ENCODE results near the gene HSD17B3. TPM values are rescaled to one million over a fixed set of nuclear protein-coding genes. Genes with fewer than 3 reads are reported as not detected.
"Not testable (repeated sequence)": the region's sequence is repeated elsewhere in the genome, so short reads cannot be mapped to it uniquely, and the experiment has no call there.

Gene HSD17B3
- polyA plus RNA-seq, 1 donor (not counting 4 experiments of a cell fraction or from before 2014, with no cell fraction given) = 0.17 TPM

DNA sequence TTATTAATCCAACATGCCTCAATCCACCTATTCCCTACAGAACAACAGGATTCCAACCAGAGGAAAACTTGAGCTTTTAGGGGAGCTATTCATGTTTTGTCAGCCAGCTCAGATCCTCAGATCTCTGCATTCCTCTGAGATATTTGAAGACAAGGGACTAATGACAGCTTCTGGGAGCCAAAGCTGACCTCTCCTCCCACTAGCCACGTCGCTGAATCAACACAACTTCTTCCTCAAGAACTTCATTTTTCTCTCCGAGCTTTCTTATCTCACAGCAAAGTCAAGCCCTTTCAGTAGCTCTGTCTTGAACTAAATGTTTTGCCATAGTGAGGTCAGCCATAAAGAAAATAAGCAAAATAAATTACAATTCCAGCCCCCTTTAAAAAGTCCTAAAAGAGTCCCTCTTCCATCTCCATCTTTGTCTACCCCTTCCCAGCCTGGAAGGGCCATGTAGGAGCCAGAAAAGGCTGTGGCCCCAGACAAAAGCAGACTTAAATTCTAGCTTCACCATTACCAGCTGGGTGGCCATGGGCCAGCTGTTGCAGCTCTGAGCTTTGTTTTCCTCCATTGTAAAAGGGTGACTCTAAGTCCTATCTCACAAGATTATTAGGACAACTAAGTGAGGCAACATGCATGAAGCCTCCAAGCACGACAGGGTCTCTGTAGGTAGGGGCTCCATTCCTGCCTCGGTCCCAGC is 65.0 kb downstream of the HSD17B3 start:
- Histone ChIP-seq H3K27me3 (ENCODE audit: control insufficient read depth, extremely low read depth, insufficient read depth, low read length) (peaks cover 79% of the 10 kb centered on the region), H3K9ac (ENCODE audit: control insufficient read depth, extremely low read depth, insufficient read depth, low read length) (no peak overlapping the region), H2AFZ (ENCODE audit: control insufficient read depth, low read length) (no peak overlapping the region), H3K79me2 (ENCODE audit: control insufficient read depth, insufficient read depth, low read length) (no peaks in the 10 kb centered on the region), H3K27ac (ENCODE audit: control insufficient read depth, insufficient read depth, low read length) (no peak overlapping the region), H3K9me3 (ENCODE audit: control insufficient read depth, low read depth, low read length) (no peaks in the 10 kb centered on the region), H3K36me3 (ENCODE audit: control insufficient read depth in 2 of 2, extremely low read depth in 1 of 2, insufficient read depth in 2 of 2, low read length in 2 of 2) (no peaks in the 10 kb centered on the region), H3K4me1 (ENCODE audit: control insufficient read depth, extremely low read depth, insufficient read depth, low read length) (peaks cover 8% of the 10 kb centered on the region), H4K20me1 (ENCODE audit: control insufficient read depth, extremely low read depth, insufficient read depth, low read length) (peaks cover 9% of the 10 kb centered on the region), H3K4me2 (ENCODE audit: control insufficient read depth, extremely low read depth, insufficient read depth, low read depth, low read length) (no peak overlapping the region), H3K4me3 (ENCODE audit: control insufficient read depth in 2 of 3, extremely low read depth in 1 of 3, insufficient read depth in 2 of 3, low read depth in 1 of 3, low read length in 3 of 3) (no peak overlapping the region), H3K9me1 (ENCODE audit: control insufficient read depth, extremely low read depth, insufficient read depth, low read length) (no peaks in the 10 kb centered on the region)
- DNase-seq (ENCODE audit: low read depth, low spot score) = no peak
- FAIRE-seq = no peak
- dilution Hi-C loops (cut with MboI; ENCODE audit: extremely low pct_ligation_motif_present, low sequenced_read_pairs) = no loop called here
- TF ChIP-seq, protein P1, sequence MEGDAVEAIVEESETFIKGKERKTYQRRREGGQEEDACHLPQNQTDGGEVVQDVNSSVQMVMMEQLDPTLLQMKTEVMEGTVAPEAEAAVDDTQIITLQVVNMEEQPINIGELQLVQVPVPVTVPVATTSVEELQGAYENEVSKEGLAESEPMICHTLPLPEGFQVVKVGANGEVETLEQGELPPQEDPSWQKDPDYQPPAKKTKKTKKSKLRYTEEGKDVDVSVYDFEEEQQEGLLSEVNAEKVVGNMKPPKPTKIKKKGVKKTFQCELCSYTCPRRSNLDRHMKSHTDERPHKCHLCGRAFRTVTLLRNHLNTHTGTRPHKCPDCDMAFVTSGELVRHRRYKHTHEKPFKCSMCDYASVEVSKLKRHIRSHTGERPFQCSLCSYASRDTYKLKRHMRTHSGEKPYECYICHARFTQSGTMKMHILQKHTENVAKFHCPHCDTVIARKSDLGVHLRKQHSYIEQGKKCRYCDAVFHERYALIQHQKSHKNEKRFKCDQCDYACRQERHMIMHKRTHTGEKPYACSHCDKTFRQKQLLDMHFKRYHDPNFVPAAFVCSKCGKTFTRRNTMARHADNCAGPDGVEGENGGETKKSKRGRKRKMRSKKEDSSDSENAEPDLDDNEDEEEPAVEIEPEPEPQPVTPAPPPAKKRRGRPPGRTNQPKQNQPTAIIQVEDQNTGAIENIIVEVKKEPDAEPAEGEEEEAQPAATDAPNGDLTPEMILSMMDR (optimal IDR thresholded peaks at IDR 0.05 in 1 of 3, IDR thresholded peaks at IDR 0.05 in 1 of 3, conservative IDR thresholded peaks at IDR 0.05 in 1 of 3; ENCODE audit: extremely low read depth in 1 of 3, insufficient read depth in 2 of 3, low read length in 3 of 3) = no peak
- no peak for TF ChIP-seq EZH2 (IDR thresholded peaks at IDR 0.05; ENCODE audit: low read length)

DNA sequence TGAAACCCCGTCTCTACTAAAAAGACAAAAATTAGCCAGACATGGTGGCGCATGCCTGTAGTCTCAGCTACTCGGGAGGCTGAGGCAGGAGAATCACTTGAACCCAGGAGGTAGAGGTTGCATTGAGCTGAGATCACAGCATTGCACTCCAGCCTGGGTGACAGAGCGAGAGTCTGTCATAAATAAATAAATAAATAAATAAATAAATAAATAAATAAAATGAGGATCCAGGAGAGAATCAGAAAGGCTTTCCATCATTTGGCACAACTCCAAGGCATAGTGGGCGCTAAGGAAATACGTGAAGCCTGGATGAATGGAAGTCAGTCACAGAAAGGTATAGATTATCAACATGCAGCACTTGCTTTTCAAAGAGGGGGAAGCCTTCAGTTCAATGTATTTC is 65.6 kb downstream of the HSD17B3 start:
- H3K4me2 ChIP-seq (ENCODE audit: control insufficient read depth, extremely low read depth, insufficient read depth, low read depth, low read length); H3K4me1 ChIP-seq (ENCODE audit: control insufficient read depth, extremely low read depth, insufficient read depth, low read length); H3K9me1 ChIP-seq (ENCODE audit: control insufficient read depth, extremely low read depth, insufficient read depth, low read length); H3K9ac ChIP-seq (ENCODE audit: control insufficient read depth, extremely low read depth, insufficient read depth, low read length); H3K4me3 ChIP-seq (ENCODE audit: control insufficient read depth in 2 of 3, extremely low read depth in 1 of 3, insufficient read depth in 2 of 3, low read depth in 1 of 3, low read length in 3 of 3); H4K20me1 ChIP-seq (ENCODE audit: control insufficient read depth, extremely low read depth, insufficient read depth, low read length); FAIRE-seq; H3K9me3 ChIP-seq (ENCODE audit: control insufficient read depth, low read depth, low read length); H3K36me3 ChIP-seq (ENCODE audit: control insufficient read depth in 2 of 2, extremely low read depth in 1 of 2, insufficient read depth in 2 of 2, low read length in 2 of 2); dilution Hi-C loops (cut with MboI; ENCODE audit: extremely low pct_ligation_motif_present, low sequenced_read_pairs); H2AFZ ChIP-seq (ENCODE audit: control insufficient read depth, low read length); DNase-seq (ENCODE audit: low read depth, low spot score); H3K27ac ChIP-seq (ENCODE audit: control insufficient read depth, insufficient read depth, low read length); H3K79me2 ChIP-seq (ENCODE audit: control insufficient read depth, insufficient read depth, low read length): not testable (repeated sequence)
- peaks cover 80% of the 10 kb centered on the region for H3K27me3 ChIP-seq (ENCODE audit: control insufficient read depth, extremely low read depth, insufficient read depth, low read length)
